HG02610 (cell line): Measurements from ENCODE around the gene LCN9.
"Not testable (repeated sequence)": the region's sequence is repeated elsewhere in the genome, so short reads cannot be mapped to it uniquely, and the experiment has no call there.

Experiments used
- ATAC-seq: cut with Tn5 transposase; IDR thresholded peaks from one replicate; pipeline ENCODE4 v1.9.1; 2021; ENCODE audit warnings: mild to moderate bottlenecking, moderate library complexity; ENCODE audit not compliant: unreplicated experiment

Gene LCN9, protein sequence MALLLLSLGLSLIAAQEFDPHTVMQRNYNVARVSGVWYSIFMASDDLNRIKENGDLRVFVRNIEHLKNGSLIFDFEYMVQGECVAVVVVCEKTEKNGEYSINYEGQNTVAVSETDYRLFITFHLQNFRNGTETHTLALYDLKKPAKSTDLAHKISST

GRCh38 chr9:135662758-135663450 is at the start of gene LCN9:
TSS of gene LCN9 (plus strand) at chr9:135663309. CDS start at chr9:135663322, 13 bp downstream.
- ATAC-seq, result no peak

GRCh38 chr9:135613946-135614805 is 48.9 kb upstream of the LCN9 start:
- no peak for ATAC-seq

- ATAC-seq, result no peak
Measured at GRCh38 chr9:135614821-135615665, 48.1 kb upstream of the LCN9 start.

DNA sequence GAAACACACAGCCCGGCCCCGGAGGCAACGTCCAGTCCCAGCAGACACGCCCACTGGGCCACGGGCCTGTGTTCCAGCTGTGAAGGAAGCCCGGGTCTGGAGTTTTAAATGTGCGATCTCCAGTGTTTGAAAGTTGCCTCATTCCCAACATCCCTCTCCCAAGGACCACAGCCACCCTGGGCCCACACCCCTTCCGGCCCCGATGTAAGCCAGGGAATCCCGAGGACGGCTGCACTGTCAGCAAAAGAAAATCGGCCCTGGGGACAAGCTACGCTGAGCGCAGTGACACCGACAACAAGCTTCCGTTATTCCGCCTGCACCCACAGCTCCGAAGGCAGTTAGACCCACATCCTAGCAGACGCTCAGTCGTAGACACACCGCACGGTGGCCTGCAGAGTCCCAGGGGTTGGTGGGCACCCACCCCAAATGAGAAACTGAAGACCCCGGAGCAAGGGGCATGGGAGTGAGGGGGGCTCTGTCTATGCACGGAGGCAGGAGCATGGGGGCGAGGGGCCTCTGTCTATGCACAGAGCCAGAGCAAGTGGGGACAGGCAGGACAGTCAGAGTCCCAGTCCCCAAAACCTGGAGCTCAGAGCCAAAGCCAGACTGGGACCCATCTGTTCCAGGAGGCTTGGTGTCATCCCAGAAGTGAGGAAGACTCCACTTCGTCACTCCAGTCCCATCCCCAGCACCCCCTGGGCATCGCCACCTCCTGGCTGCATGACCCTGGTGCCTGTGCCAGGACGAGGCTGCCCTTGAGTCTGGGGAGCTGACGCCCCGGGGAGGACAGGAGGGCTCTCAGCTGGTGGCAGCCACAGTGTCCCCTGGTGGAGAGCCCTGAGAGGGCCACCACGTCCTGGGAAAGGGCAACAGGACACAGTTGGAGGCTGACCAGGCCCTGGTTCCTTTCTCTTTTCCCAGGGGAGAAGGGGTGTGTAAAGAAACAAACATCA is 47.2 kb upstream of the LCN9 start:
- no peak for ATAC-seq

GRCh38 chr9:135616619-135617537 is 46.2 kb upstream of the LCN9 start:
- no peak for ATAC-seq

GRCh38 chr9:135617538-135617900 is 45.6 kb upstream of the LCN9 start:
- ATAC-seq, result no peak

DNA sequence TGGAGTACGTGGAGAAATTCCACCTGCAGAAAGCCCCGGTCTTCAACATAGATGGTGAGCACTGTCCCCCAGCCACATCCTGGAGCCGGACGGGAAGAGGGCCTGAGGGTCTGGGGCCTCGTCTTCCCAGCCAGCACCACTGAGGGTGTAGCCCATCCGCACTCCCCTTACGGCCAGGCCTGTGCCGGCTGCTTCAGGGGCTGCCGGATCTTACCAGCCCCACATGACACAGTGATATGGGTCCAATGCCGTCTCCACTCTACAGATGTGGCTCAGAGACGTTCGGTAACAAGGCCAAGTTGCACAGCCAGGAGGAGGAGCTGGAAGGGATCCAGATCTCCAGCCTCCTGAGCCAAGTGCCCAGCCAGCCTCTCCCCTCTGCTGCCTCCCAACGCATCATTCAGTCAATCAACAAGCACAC is 45.1 kb upstream of the LCN9 start:
- ATAC-seq, result no peak

DNA sequence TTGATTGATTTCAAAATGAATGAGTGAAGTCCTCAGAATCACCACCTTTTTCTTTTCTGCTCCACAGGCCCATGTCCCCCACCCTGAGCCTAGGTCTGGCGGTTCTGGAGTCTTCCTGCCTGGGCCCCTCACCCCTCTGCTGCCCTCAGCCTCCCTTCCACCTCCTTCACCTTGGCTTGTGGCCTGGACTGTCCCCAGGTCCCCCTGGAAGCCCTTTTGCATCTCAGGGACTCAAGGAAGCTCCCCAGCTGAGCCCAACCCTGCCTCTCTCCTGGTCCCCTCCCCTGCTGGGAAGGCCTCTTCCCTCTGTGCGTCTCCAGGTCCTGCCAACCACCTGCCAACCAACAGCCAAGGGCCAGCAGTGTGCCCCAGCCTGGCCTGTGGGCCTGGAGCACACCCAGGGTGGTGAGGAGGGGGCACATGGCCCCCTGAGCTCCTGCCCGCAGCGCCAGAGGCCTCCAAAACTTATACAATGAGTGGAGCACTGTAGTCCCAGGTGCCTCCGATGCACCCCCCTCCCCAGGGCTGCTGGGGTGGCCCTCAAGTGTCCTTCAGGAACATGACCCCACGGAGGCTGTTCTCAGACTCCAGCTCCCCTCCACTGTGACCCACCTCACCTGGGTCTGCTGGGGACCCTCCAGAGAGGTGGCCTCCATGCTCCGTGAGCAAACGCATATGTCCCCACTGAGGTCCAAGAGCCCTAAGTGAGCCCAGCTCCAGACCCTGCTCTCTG is 44.1 kb upstream of the LCN9 start:
- no peak for ATAC-seq

GRCh38 chr9:135619599-135619886 is 43.6 kb upstream of the LCN9 start:
- ATAC-seq, result no peak

DNA sequence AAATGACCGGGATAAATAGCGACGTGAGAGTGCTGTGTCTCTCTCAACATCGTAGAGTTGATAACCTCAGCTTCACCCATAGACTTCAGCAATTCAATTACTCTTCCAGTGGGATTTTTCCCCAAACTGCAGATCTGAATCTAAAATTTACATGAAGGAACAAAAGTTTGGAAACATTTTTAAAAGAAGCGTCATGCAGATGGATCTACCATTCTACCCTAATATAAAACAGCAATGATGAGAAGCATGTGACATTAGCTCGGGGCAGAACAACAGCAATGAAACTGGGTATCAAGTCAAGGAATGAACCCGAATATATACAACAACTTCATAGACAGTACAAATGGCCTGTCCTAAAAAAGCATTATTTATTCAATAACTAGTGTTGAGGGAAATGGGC is 42.6 kb upstream of the LCN9 start:
- ATAC-seq, result no peak

- ATAC-seq, result no peak
Measured at GRCh38 chr9:135622415-135623020, 40.6 kb upstream of the LCN9 start.

GRCh38 chr9:135624282-135624681 is 38.8 kb upstream of the LCN9 start:
- ATAC-seq, result no peak

GRCh38 chr9:135632841-135633240 is 30.3 kb upstream of the LCN9 start:
- no peak for ATAC-seq

- not testable (repeated sequence) for ATAC-seq
Measured at GRCh38 chr9:135636930-135637530, 26.1 kb upstream of the LCN9 start.

GRCh38 chr9:135639196-135639595 is 23.9 kb upstream of the LCN9 start, which contains the start of gene GLT6D1:
TSS of gene GLT6D1 (minus strand) at chr9:135639540. CDS start at chr9:135639187, 353 bp downstream.
- ATAC-seq, result no peak

DNA sequence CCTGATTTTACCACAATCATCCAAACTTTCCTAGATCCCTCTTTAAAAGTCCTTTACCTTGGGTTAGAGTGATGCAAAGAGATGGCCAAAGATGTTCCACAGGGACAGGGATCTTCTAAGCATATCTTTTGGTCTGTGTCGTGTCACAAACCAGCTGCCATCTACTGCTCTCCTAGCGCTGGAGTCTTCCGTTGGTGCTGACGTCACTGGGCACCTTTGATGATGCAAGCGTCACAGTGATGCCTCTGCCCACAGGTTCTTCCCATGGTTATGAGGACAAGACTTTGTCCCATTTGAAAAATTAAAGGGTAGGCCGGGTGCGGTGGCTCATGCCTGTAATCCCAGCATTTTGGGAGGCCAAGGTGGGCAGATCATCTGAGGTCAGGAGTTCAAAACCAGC is 22.1 kb upstream of the LCN9 start:
- ATAC-seq, result no peak

- no peak for ATAC-seq
Measured at GRCh38 chr9:135641745-135642144, 21.4 kb upstream of the LCN9 start.
